Activated CD4-positive, CD25-positive, alpha-beta regulatory T cell treated with anti-CD3 and anti-CD28 coated beads, Interleukin-2, amount 50 U/mL, for 16 hours (primary cell): Measurements from ENCODE around the gene EGFL7.

Experiments
- DNase-seq: peaks from one replicate; pipeline ENCODE4 v3.0.0-alpha.2; 2020; ENCODE audit warnings: low read depth, low spot score

The EGFL7 gene

GRCh38 chr9:136659861-136660784 lies 2.6 kb upstream of the EGFL7 start:
- DNase-seq = no peak

- no peak for DNase-seq
Observed at GRCh38 chr9:136660971-136661550, 1.7 kb upstream of the EGFL7 start.

- DNase-seq = no peak
Observed at GRCh38 chr9:136661641-136662325, 933 bp upstream of the EGFL7 start.

- no peak for DNase-seq
Observed at GRCh38 chr9:136662326-136662655, 425 bp upstream of the EGFL7 start.

GRCh38 chr9:136664000-136664915 lies 1.5 kb downstream of the EGFL7 start:
- DNase-seq = no peak

GRCh38 chr9:136665111-136665703 lies 2.5 kb downstream of the EGFL7 start:
- no peak for DNase-seq

- no peak for DNase-seq
Observed at GRCh38 chr9:136665704-136666371, 3.1 kb downstream of the EGFL7 start.

GRCh38 chr9:136666372-136667213 lies 3.9 kb downstream of the EGFL7 start:
- no peak for DNase-seq

GRCh38 chr9:136667214-136667939 lies 4.7 kb downstream of the EGFL7 start:
- DNase-seq = no peak

- DNase-seq = no peak
Observed at GRCh38 chr9:136667940-136668760, 5.4 kb downstream of the EGFL7 start.

GRCh38 chr9:136668983-136669790 lies 6.5 kb downstream of the EGFL7 start:
- no peak for DNase-seq

- DNase-seq = no peak
Observed at GRCh38 chr9:136669791-136670464, 7.2 kb downstream of the EGFL7 start.

- no peak for DNase-seq
Observed at GRCh38 chr9:136670576-136671253, 8.0 kb downstream of the EGFL7 start.

- no peak for DNase-seq
Observed at GRCh38 chr9:136671254-136671614, 8.5 kb downstream of the EGFL7 start.

- DNase-seq = no peak
Observed at GRCh38 chr9:136671646-136672430, 9.1 kb downstream of the EGFL7 start.
